ELR (cell line): ENCODE results near the gene GPR32.
"Not testable (repeated sequence)": the region's sequence is repeated elsewhere in the genome, so short reads cannot be mapped to it uniquely, and the experiment has no call there.

ENCODE experiments used
- DNase-seq: peaks from one replicate; pipeline ENCODE4 v3.0.0-alpha.2; 2015; ENCODE audit warnings: low read depth

The GPR32 gene

DNA sequence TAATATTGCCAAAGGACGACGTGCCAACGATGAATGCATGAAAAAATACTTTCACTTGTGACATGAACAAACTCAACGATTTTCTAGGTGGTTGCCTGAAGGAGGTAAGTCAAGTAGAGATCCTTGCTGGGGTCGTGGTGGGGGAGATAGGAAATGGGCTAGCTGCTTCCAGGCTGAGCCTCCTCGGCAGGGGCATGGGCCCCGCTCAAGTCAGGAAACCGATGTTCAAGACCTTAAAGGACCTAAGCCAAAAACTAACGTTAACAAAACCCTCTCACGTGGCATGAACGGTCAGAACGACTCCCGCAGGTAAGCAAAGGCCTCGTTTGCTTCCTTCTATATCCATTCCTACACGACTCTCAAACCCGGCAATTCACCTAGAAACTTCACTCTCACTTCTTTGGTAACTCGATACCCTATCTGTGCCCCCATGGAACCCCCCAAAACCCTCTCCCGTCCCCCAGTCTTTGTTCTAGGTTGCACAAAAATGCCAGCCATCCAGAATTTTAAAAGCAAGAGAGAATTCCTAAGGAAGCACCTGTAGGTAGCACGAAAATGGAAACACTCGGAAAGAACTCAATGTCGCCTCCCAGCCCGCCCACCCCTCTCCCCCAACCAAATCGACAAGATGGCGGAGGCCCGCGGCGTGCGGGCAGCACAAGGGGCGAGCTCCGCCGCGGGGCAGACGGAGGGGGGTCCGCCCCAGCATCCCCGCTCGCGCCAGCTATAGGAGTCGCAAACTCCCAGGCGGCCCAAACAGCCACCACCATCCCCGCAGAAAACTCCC lies 33.6 kb downstream of the GPR32 start:
- DNase-seq = peak; percentile 40

DNA sequence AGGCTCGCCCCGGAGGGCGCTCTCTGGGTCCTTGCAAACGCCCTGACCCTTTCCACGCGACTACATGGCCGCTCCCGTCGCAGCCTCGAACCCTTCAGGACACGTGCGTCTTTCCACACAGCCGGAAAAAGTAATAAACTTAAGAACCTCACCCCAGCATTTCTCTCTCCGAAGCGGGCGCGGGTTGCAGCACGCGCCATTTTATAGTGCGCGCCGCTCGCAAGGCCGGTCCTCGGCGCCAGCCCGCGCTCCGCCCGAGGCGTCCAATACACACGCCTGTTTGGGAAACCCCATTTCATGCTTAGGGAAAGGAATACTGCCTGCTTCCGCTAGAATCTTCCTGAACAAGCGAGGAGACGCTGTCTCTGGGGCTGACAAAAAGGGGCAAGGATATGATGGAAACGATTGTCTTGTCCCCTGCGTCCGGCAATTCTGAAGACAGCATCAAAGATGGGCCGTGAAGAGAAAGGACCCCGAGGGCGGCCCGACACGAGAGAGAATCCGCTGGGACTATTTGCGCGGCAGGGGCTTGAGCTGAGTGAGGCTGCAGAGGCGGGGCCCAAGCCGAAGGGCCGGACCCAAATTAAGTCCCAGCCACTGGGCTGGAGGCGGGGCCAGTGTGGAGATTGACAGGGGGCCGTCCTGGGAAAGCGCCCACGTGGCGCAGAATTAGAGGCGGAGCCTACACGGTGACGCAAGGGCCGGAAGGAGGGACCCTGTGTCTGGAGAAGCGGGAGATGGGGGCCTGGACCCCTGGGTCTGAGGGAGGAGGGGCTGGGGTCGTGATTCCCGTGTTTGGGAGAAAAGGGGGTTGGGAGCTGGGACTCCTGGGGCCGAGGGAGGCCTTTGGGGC lies 34.4 kb downstream of the GPR32 start:
- peak; percentile 99 for DNase-seq

DNA sequence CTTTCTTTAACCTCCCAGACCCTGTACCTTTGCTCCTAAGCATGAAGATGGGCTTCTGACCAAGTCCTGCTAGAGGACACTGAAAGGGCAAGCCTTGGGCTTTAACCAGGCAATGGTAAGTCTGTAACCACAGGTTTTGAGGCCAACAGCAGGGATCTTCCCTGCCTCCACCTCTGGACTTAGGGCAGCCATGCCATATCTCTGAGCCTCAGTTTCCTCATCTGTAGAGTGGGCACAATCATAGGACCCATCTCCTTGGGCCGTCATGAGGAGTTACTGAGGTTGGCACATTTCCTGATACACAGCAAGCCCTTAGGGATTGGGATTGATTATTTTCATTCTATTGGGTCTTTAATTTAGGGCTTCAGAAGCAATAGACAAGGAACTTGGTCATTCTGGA lies 38.6 kb downstream of the GPR32 start:
- DNase-seq = no peak

DNA sequence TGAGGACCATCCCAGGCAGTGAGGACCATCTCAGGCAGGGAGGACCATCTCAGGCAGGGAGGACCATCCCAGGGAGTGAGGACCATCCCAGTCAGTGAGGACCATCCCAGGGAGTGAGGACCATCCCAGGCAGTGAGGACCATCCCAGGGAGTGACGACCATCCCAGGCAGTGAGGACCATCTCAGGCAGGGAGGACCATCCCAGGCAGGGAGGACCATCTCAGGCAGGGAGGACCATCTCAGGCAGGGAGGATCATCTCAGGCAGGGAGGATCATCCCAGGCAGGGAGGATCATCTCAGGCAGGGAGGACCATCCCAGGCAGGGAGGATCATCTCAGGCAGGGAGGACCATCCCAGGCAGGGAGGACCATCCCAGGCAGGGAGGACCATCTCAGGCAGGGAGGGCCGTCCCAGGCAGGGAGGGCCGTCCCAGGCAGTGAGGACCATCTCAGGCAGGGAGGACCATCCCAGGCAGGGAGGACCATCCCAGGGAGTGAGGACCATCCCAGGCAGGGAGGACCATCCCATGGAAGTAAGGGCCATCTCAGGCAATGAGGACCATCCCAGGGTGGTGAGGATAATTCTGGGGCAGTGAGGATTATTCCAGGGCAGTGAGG lies 41.5 kb downstream of the GPR32 start:
- not testable (repeated sequence) for DNase-seq

DNA sequence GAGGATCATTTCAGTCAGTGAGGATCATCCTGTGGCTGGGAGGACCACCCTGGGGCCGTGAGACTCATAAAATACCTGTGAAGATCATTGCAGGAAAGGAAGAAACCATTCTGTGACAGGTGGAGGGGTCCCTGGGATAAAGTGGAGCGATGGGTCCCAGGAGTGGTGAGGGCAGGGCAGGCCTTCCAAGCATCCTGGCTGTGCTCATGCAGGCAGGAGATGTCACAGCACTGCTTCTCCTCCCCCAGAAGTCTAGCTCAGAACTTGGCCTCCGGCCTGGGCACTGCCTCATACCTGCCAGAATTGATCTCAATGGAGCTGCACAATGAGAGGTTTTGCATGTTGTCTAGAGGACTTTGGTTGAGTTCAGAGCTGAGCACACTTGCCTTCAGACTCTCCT lies 42.2 kb downstream of the GPR32 start:
- DNase-seq = no peak

DNA sequence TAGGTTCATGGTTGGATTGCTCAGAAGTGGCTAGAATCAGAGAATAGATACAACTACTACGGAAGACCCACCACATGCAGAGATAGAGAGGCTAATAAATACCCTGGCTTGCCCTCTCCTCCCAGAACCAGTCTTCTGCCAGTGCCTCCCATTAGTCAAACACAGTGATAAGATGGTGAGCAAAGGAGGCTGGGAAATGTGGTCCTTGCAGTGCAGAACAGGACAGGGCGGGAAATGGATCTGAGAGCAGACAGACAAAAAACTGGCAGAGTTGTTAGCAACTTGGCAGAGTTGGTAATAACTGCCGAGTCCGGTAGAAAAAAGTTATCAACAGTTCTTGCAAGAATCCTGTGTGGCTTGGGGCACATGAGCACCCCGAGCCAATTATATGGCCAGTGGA lies 44.6 kb downstream of the GPR32 start:
- DNase-seq = no peak

DNA sequence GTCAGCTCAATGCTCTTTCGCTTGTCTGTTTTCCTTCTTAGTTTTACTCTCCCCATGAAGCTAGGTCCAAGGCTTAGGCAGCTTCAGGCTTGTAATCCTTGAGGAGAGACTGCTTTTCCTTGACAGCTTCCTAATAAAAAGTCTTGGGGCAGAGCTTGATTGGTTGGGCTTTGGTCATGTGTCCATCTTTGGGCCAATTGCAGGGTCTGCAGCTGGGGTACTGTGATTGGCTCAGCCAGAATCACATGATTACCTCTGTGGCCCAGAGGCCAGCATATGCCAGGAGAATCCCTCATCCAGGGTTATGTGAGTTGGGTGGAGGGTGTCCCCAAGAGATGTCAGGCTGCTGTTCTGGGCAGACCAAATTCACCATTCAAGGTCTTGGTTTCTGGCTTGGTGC lies 45.2 kb downstream of the GPR32 start:
- no peak for DNase-seq

DNA sequence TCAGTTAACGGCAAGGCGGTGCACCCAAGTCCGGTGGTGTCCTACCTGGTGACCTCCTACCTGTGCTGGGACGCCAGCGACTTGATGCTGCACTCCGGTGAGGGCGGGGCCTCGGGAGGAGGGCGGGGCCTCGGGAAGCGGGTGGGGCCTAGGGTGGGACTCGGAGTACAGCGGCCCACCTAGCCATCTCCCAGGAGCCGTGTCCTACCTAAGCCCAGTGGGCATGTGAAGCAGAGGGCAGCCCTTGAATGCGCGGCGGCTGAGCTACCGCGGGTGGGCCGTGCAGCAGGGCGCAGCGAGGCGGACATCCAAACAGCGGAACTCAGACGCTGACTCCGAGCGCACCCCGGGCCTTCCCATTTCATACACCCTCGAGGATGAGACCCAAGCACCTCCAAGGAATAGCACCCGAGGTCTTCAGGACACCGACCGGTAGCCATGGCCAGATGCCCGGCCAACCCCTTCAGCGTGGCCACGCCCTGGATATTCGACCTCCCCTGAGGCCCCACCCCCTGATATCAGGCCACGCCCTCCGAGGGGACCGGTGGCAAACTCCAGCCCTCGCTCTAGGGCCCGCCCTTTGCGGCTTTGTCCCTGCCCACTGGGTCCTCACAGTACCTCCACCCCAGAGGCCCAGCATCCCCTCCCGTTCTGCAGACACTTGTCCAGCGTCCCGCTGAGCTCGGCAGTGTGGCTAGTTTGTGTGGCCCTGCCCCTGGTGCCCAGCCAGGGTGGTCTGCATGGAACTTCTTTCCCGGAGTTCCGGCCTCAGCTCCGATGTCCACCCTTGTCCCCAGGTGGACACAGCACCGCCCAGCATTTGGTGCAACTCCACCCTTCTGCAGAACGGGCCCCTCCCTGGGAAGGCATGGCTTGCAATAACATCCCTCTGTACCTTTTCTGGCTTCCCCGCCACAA lies 47.9 kb downstream of the GPR32 start:
- DNase-seq = no peak

DNA sequence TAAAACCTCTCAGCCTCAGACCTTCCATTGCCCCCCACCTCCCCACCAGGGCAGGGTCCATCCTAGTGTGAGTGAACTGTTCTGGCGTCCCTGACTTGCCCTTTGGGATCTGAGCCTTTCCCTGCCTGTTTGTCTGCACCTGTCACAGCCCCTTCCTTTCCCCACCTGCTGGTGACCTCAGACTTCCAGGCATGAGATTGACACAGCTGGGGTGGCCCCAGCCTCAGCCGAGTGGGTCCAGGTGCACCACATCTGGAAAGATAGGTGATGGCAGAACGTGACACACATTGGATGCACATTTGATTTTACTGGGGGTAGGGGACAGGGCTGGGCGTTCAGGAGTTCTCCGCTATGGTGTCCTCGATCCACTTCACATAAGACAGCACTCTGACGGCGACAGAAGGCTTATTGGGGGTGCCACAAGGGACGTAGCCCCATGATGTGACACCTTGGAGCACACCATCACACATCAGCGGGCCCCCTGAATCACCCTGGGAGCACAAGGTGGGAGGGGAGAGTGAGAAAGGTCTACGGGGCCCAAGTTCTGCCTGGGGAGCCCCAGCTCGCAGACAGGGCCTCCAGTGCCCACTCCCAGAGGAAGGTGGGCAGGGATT lies 48.7 kb downstream of the GPR32 start:
- DNase-seq = no peak

DNA sequence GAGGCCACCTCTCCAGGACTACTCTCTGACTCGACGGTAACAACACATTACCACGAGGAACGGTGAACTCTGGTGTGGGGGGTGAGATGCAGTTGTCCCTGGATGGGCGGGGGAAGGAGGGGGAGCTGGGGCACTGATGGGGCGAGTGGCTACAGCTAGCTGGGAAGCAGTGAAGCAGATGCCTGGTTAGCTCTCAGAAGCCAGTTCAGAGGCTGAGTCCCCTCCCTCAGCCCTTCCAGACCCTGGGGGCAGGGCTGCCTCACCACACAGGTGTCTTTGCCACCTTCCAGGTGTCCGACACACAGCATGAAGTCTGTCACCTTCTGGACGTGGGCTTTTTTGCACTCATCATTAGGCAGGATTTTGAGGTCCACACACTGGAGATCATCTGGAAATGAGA lies 49.4 kb downstream of the GPR32 start:
- no peak for DNase-seq

DNA sequence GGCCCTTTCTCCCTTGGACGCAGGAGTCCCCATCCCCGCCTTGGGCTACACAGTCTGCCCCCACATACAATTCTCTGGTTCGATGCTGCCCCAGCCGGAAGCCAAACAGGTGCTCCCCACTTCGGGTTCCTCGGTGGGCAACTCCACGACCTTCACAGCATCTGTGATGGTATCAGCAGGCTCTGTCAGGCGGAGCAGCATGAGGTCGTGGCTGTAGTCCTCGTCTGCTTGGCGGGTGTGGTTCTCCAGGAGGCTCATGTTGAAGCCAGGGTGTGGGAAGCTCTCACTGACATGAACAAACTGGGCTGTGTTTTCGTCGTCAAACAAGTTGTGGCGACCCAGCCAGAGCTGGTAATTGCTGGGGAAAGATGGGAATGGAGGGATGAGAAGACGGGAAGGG lies 49.8 kb downstream of the GPR32 start:
- no peak for DNase-seq

DNA sequence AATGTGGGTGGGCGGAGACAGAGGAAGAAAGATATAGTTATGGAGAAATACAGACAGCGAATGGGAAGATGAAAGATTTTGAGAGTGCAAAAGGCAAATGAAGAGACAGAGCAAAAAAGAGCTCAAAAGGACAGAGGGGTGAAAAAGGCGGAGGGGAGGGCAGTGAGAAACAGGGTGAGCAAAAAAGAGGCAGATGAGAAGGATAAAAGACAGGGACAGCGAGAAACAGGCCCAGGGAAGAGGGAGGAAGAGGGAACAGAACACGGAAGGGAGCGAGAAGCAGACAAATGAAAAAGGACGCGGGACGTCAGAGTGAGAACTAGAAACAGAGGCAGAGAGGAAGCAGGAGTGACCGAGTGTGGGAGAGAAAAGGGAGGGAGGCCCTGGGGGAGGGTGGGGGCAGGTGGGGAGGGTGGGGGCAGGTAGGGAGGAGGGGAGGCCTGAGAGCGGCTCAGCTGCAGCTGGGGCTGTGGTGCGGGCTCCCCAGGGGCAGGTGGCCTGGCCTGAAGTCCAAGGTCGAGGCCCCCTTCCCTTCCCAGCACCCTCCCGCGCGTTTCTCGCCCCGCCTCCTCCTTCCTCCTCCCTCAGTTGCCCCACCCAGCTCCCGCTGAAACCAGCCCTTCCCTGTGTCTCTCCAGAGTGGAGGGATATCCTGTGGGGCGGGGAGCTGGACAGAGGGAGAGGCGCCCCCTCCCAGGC lies 50.4 kb downstream of the GPR32 start:
- no peak for DNase-seq

DNA sequence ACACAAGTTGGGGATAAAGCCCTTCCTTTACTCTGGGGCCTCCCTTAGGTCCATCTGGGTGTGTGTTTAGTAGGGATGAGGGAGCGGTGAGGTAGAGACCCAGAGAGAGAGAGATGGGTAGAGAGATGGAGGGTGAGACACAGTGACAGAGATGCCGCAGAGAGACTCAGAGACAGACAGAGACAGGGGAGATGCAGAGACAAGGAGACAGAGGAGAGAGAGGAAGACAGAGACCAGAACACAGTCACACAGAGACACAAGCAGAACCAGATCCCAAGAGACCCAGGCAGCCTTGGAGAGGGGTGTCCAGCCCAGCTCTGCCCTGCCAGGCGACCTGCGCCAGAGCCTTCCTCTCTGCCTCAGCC lies 51.0 kb downstream of the GPR32 start:
- no peak for DNase-seq
